ENCODE results near the gene AP2B1.

The AP2B1 gene

DNA sequence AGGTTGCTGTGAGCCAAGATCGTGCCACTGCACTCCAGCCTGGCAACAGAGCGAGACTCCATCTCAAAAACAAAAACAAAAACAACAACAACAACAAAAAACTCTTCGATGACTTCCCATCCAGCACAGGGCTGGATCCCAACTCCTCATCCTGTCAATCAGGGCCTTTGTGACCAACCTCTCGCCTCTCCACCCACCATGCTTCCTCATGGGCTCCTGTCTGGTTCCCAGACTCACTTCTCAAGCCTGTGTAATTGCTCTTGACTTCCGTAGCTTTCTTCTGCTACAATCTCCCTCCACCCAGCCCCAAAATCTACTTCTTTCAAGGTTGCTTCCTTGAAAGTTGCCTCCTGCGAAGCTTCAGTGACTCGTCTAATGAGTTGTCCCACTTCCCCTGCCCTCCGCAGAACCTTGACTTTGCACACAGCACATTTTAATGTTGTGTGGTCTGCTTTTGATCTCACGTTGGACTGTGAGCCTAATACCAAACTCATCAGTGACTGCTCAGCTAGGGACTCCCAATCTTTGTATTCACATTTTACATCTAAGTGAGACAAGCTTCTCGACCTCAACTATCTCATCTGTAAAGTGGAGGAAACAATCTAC, 143.4 kb downstream of the AP2B1 start:
- no peak for DNase-seq (ENCODE audit: low spot score)

GRCh38 chr17:35731239-35731916, 144.3 kb downstream of the AP2B1 start, which contains the start of gene RASL10B:
Gene RASL10B (plus strand): TSS chr17:35731639. CDS start chr17:35735185, 3,546 bp downstream.
- peak; percentile 6 for DNase-seq (ENCODE audit: low spot score)

GRCh38 chr17:35731917-35732805, 145.0 kb downstream of the AP2B1 start:
- DNase-seq (ENCODE audit: low spot score), result no peak

DNA sequence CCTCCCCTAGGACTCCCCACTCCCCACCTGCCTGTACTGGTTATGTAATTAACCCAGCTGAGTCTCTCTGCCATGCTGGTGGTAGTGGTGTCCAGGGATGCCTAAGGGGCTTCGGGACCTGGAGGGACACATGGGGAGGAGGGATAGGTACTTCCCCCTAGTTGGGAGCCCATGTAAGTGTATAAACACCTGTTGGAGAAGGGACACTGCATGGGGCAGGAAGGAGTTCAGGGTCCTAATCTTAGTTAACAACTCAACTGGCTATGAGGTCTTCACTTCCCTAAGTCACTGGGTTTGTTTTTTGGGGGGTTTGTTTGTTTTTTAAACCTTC, 145.6 kb downstream of the AP2B1 start:
- DNase-seq (ENCODE audit: low spot score), result no peak

GRCh38 chr17:35733366-35733765, 146.2 kb downstream of the AP2B1 start:
- DNase-seq (ENCODE audit: low spot score), result no peak

DNA sequence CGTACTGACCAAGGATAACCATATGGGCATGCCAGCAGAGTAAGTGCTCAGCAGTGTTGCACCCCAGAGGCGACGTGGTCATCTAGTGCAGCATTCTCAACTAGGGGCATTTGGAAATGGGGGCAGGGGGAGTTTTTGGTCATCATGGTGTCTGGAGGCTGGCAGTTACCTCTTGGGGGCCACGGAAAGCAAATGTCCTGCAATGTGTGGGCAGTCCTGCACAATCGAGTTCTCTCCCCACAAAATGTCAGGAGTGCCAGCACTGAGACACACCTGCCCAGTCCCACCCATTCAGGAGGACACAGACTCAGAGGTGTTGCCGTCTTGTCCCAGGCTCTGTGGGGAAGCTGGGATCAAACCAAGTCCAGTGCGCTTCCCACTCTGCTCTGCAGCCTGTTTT, 147.3 kb downstream of the AP2B1 start:
- no peak for DNase-seq (ENCODE audit: low spot score)

DNA sequence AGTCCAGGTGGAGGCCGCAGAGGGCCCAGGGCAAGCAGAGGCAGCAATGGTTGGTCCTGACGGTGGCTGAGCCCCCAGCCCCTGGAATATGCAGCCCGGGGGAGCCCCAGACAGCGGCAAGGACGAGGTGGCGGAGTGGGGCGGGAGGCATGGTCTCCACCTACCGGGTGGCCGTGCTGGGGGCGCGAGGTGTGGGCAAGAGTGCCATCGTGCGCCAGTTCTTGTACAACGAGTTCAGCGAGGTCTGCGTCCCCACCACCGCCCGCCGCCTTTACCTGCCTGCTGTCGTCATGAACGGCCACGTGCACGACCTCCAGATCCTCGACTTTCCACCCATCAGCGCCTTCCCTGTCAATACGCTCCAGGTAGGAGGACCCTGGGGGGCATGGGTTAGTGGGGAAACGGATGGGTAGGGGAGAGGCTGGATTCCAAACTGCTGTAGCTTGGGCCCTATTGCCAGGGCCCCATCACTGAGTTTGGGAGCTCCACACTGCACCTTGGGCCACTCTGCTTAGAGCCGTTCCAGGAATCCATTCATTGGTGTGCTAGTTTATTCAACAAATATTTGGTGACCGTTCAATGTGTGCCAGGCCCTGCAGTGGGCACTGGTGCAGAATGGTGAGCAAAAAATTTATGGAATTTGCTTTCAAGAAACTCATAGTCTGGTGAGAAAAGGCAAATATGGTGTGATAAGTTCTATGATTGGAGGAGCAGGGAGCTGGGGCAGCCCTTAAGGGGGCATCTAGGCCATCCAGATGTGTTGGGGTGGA, 148.1 kb downstream of the AP2B1 start:
- no peak for DNase-seq (ENCODE audit: low spot score)

DNA sequence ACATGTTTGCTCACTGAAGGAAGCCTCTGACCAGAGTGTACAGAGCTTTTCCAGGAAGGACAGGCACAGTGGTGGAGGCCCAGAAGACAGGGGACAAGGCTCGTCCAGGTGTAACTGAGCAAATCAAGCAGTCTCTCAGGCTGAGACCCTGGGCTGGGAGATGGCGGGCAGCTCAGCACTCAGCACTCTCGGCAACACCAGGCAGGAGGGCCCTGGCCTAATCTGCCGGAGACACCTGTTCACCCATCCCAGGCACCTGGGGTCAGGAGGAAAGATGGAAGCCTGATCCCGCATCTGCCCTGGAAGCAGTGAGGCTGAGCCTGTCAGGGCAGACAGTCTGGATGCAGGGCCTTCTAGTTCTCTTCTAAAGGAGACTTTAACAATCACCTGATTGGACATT, 149.1 kb downstream of the AP2B1 start:
- DNase-seq (ENCODE audit: low spot score), result no peak

DNA sequence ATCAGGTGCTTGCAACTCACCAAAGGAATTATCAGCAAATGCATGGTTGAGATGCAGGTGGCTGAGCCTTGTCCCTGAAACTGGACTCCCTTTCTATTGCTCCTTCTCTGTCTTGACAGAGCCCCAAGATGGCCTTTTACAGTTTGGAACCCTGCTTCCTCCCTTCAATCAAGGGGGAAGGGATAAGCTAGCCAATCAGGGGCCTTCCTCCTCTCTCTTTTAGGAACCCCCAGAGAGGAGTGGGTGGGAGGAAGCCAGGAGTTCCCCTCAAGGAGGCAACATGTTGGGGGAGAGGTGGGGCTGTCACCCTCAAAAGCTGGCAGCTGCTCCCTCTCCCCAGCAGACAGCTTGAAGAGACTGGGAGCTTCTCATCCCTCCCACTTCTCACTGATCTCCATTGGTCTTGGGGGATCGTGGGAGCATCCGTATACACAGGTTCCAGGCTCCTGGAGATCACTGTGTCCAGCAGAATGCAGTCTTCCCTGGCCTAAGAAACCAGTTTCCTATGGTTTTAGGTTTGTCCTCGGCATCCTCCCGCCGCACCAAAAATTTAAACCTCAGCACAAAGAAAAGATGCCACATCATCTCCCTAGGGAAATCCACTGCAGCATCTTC, 151.5 kb downstream of the AP2B1 start:
- no peak for DNase-seq (ENCODE audit: low spot score)

DNA sequence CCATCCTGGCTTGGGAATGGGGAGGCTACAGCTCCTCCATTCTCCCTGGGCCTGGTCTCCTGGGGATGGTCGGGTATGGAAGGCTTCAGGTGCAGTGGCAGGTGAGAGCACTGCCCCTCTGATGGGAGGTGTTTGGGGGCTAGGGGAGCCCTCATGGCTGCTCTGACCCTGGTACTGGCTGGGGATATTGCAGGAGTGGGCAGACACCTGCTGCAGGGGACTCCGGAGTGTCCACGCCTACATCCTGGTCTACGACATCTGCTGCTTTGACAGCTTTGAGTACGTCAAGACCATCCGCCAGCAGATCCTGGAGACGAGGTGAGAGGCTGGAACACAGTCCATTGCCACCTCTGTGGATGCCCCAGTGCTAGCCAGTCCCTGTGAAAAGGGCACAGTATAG, 153.1 kb downstream of the AP2B1 start:
- no peak for DNase-seq (ENCODE audit: low spot score)

GRCh38 chr17:35740997-35741931, 154.1 kb downstream of the AP2B1 start:
- no peak for DNase-seq (ENCODE audit: low spot score)

DNA sequence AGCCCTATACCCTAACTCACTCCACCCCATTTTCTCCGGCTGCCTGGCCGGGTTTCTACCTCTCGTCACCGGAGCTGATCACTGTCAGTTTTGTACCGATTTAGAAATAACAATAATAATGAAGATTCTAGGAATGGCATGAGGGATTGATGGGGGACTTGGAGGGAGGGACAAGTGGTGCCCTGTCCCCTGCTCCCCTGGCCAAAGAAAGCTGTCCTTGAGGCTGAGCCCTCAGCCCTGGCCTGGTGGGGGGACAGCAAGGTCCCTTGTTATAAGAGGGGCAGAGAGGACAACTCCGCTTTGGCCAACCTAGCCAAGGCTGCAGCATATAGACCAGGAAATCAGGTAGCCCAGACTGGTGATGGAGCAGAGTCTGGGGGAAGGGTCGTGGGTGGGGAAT, 155.4 kb downstream of the AP2B1 start:
- no peak for DNase-seq (ENCODE audit: low spot score)

DNA sequence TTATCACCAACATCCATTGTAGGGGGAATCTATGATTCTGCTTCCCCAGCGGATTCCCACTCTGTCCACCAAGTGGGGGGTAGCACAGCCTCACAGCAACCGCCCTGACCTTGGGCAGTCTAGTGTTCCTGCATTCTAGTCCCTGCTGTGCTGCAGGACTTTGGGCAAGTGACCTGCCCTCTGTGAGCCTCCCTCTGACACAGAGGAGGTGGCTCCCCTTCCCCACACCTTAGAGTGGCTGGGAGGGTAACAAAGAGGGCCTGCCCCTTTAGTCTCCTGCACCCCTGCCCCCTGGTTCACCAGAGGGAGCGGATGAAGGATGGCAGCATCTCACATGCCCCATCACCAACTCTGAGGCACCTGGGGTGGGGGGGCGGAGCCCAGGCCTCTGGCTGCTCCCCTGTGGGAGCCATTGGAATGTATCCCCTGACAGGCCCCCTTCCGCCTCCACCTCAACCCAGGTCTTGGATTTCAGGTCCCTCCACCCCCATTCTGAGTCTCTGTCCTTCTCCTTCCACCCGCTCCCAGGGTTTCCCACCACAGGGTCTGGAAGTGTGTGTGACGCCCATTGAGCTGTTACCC, 155.9 kb downstream of the AP2B1 start:
- DNase-seq (ENCODE audit: low spot score), result no peak

DNA sequence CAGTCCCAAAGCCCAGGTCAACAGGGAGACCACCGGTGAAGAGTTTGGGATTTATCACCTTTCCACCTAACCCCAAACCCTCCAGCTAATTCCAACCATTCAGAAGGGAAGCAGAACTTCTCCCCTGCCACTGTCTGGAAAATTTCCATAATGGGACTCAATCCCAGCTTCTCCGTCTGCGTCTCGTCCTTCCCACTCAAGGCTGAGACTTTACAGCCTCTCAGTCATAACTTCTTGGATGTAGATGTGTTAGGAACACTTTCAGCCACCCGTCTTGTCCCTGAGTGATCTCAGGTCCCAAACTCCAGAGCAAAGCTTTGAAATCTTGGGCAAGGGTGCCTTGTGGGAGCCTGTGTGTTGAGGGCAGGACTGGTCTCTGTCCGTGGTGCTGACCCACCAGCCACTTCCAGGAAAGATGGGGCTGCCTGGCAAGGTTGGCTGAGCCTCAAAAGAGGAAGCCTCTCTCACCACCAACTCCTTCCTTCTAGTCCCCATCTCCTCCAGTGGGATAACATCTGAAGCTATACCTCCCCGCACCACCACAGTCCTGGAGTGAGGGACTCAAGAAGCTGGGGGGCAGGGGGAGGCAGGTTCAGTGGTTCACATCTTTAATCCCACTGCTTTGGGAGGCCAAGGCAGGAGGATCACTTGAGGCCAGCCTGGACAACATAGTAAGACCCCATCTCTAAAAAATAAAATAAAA, 156.7 kb downstream of the AP2B1 start:
- no peak for DNase-seq (ENCODE audit: low spot score)

DNA sequence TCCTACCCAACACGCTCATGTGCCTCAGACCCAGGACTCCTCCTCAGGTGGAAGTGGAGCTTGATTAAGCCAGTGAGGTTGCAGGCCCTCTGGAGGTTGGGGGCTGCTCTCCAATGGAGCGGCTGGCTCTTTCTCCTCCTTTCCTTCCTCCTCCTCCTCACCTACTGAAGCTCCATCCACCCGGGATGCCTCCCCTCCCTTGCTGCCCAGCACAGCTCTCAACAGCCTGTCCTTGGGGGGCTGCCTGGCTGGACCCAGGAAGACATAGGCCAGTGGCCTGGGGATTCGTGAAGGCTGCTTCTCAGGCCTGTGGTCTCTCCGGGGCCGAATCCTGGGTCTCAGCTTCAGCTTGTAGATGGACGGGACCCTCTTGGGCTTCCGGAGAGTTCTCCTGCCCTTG, 157.7 kb downstream of the AP2B1 start:
- DNase-seq (ENCODE audit: low spot score), result no peak

- DNase-seq (ENCODE audit: low spot score), result no peak
Observed at GRCh38 chr17:35745246-35745645, 158.1 kb downstream of the AP2B1 start.

DNA sequence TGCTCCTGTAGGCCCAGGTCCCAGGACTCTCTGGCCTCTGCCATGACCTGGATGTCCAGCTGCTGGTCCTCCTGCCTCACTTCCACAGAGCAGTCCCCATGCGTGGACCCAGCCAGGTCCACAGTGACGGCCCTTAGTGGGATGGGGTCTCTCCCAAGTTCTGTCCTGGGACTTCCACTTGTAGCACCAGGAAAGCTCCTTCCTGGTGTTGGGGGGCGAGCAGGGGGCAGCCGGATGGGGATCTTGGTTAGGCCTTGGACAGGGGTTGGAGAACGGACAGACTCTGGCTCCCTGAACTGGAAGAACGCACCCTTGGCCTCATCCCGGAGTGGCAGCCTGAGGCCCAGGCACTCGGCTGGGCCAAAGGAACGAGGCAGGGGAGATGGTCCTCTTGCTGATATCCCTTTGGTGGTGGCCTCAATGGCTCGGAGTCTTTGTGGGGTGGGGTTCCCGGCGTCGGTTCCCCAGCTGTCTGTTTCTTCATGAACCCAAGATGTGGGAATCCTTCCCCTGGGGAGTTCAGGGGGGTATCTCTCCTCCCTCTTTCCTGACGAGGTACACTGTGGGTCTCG, 158.7 kb downstream of the AP2B1 start:
- DNase-seq (ENCODE audit: low spot score), result no peak

DNA sequence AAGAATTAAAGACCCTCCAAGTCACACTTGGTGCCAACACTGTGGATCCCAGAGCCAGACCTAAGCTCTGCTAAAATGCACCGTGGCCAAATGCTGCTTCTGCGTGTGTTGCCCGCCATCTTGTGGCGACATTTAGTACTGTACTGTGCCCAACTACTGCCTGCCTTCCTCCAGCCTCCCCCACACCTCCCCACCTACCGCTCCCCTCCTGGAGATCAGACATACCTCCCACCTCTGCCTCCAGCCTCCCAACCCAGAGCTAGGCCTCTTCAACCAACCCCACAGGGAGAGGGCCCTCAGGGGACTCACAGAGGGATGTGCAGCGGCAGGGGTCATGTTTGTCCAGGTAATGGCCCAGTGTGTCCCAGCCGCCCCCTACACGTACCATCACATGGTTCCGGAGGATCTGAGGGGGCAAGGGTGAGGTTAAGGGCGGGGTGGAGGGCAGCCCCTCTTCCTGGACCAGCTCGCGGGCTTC, 160.5 kb downstream of the AP2B1 start:
- DNase-seq (ENCODE audit: low spot score), result peak; percentile 77

GRCh38 chr17:35748341-35748841, 161.3 kb downstream of the AP2B1 start:
- DNase-seq (ENCODE audit: low spot score), result no peak

Data from CD4-positive, alpha-beta T cell treated with Interleukin-15 for 4 hours (primary cell).